Sigmoid colon (tissue), 4 donors: ENCODE data around the gene AMD1.

ENCODE experiments used
- CTCF ChIP-seq, 4 experiments: fragments of 450-650 bp in 3 of 4; fragments of 200-600 bp in 1 of 4; IDR thresholded peaks; one replicate each; pipeline ENCODE4 v1.5.1; 2016 to 2019; ENCODE audit warnings: antibody characterized with exemption in 4 of 4, mild to moderate bottlenecking in 3 of 4, moderate library complexity in 2 of 4
- EP300 ChIP-seq, 4 donors: sonication (generic); formaldehyde crosslinking; IDR thresholded peaks; one replicate each; pipeline ENCODE4 v1.6.1; 2017; ENCODE audit warnings: antibody characterized with exemption in 4 of 4
- POLR2A ChIP-seq, 2 donors: fragments of 450-650 bp; IDR thresholded peaks; one replicate each; pipeline ENCODE4 v1.6.1; 2016; ENCODE audit warnings: antibody characterized with exemption in 2 of 2, mild to moderate bottlenecking in 2 of 2, moderate library complexity in 2 of 2
- POLR2AphosphoS5 ChIP-seq, 4 donors: sonication (generic); formaldehyde crosslinking; IDR thresholded peaks; one replicate each; pipeline ENCODE4 v1.6.1; 2017; ENCODE audit warnings: antibody characterized with exemption in 4 of 4

- TF ChIP-seq CTCF (IDR thresholded peaks at IDR 0.05) (no peak), POLR2A (IDR thresholded peaks at IDR 0.05) (no peak), POLR2AphosphoS5 (IDR thresholded peaks at IDR 0.05) (no peak), EP300 (IDR thresholded peaks at IDR 0.05) (no peak)
Observed at GRCh38 chr6:110858562-110859214, 15.9 kb upstream of the AMD1 start.
